ENCODE data around the gene ZNF622. TPM values are rescaled to one million over a fixed set of nuclear protein-coding genes. Genes with fewer than 3 reads are reported as not detected.

The ZNF622 gene
- total and polyA plus RNA-seq, 10 of the 15 experiments (the other 5 are each of a cell fraction or from before 2014, with no cell fraction given): 9.0 to 60.3 (median 31.0) TPM

- Histone ChIP-seq H3K79me2 (ENCODE audit: control insufficient read depth, insufficient read depth, low read length) (no peaks in the 10 kb centered on the region), H3K4me2 (ENCODE audit: control insufficient read depth, insufficient read depth) (no peak overlapping the region), H3K9ac (ENCODE audit: control insufficient read depth, insufficient read depth, low read length) (no peak overlapping the region), H3K36me3 (ENCODE audit: control insufficient read depth in 2 of 2, insufficient read depth in 2 of 2, low read length in 1 of 2) (no peaks in the 10 kb centered on the region), H3K27me3 (replicated peaks in 1 of 2; ENCODE audit: control insufficient read depth in 2 of 2, insufficient read depth in 2 of 2, low read length in 1 of 2) (no peaks in the 10 kb centered on the region), H2AFZ (ENCODE audit: control insufficient read depth, low read depth, low read length) (no peak overlapping the region), H3K4me1 (ENCODE audit: control insufficient read depth, insufficient read depth, low read length) (no peaks in the 10 kb centered on the region), H3K27ac (ENCODE audit: control insufficient read depth, insufficient read depth) (no peak overlapping the region), H3K9me3 (replicated peaks; ENCODE audit: control insufficient read depth, insufficient read depth, low read length) (no peaks in the 10 kb centered on the region), H3K4me3 (no peak overlapping the region), H4K20me1 (ENCODE audit: control insufficient read depth, insufficient read depth) (no peaks in the 10 kb centered on the region)
- in situ Hi-C loops (cut with MboI): no loop called here
- FAIRE-seq: no peak
- TF ChIP-seq ETV6 (conservative IDR thresholded peaks at IDR 0.05 in 1 of 2, IDR thresholded peaks at IDR 0.05 in 1 of 2; ENCODE audit: borderline replicate concordance in 1 of 2, low read depth in 1 of 2) (no peak), SMAD5 (IDR thresholded peaks at IDR 0.05; ENCODE audit: low read depth) (no peak), ELK1 (IDR thresholded peaks at IDR 0.05; ENCODE audit: low read depth, low read length) (no peak), YBX1 (IDR thresholded peaks at IDR 0.05) (no peak), BMI1 (IDR thresholded peaks at IDR 0.05; ENCODE audit: borderline replicate concordance) (no peak), BHLHE40 (IDR thresholded peaks at IDR 0.05; ENCODE audit: borderline replicate concordance in 1 of 2, low read depth in 2 of 2, low read length in 1 of 2) (no peak), IKZF2 (IDR thresholded peaks at IDR 0.05) (no peak), RCOR1 (conservative IDR thresholded peaks at IDR 0.05; ENCODE audit: low read depth, low read length) (no peak), HSF1 (IDR thresholded peaks at IDR 0.05; ENCODE audit: low read depth, low read length) (no peak), MTA3 (IDR thresholded peaks at IDR 0.05; ENCODE audit: borderline replicate concordance, low read length) (no peak), ZNF592 (IDR thresholded peaks at IDR 0.05) (no peak), RAD51 (IDR thresholded peaks at IDR 0.05) (no peak), MEF2B (IDR thresholded peaks at IDR 0.05; ENCODE audit: partially characterized antibody, poor library complexity, severe bottlenecking) (no peak), NR2F1 (conservative IDR thresholded peaks at IDR 0.05) (no peak)
- ChIA-PET CTCF (no interaction called here), RAD21 (ENCODE audit: unreplicated experiment) (no interaction called here), SMC1A (ENCODE audit: uncharacterized antibody, unreplicated experiment) (no interaction called here), POLR2A (no interaction called here)
- ATAC-seq: no peak
- DNase-seq (ENCODE audit: low read depth, low spot score): no peak
- intact Hi-C loops (cut with micrococcal nuclease; ENCODE audit: unreplicated experiment): no loop called here
- 83% methylated on average over 2 of the region's 2 CpGs for WGBS (ENCODE audit: insufficient coverage, insufficient replicate concordance, low lambda C conversion rate, missing lambda C conversion rate)
- no TSS peak for BruUV-seq (replicated peaks)
Measured at GRCh38 chr5:16431490-16431889, 34.1 kb downstream of the ZNF622 start.

Measured in GM12878 (cell line).